T-helper 1 cell (primary cell): Measurements from ENCODE around the gene IL6R.

Experiments
- DNase-seq, 5 donors: peaks; one replicate each; pipeline ENCODE4 v3.0.0-alpha.2; 2012 to 2020

IL6R gene

DNA sequence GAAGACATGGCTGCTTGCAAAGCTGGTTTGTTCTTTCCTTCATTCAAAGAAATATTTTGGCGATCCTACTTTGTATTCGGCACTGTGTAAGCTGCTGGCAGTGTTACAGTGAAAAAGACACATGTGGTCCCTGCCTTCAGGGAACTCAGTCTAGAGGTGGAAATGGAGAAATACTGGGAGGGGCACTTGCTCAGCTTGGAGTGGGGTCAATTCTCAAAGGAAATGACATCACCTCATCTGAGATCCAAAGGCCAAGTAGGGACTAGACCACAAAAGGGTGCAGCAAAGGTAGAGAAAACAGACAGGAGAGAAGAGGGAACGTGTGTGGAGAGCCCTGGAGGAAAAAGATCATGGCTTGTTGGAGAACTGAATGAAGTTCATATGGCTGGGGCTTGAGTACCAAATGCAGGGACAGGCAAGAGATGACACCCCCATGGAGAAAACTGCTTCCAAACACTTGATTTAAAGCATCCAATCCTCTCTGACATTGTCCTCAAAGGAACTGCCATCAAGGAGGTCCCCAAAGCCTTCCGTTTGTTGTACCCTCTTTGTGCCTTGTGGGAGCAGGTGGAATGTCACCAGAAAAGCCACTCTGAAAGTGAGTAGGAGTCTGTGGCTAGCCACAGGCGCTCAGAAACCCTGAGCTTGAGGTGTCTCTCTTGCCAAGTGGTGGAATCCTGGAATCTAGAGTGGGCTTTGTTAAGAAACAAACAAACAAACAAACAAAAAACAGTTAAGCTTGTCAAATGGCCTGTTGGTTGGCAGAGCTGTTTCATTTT lies 48.6 kb downstream of the IL6R start:
- DNase-seq: no peak

DNA sequence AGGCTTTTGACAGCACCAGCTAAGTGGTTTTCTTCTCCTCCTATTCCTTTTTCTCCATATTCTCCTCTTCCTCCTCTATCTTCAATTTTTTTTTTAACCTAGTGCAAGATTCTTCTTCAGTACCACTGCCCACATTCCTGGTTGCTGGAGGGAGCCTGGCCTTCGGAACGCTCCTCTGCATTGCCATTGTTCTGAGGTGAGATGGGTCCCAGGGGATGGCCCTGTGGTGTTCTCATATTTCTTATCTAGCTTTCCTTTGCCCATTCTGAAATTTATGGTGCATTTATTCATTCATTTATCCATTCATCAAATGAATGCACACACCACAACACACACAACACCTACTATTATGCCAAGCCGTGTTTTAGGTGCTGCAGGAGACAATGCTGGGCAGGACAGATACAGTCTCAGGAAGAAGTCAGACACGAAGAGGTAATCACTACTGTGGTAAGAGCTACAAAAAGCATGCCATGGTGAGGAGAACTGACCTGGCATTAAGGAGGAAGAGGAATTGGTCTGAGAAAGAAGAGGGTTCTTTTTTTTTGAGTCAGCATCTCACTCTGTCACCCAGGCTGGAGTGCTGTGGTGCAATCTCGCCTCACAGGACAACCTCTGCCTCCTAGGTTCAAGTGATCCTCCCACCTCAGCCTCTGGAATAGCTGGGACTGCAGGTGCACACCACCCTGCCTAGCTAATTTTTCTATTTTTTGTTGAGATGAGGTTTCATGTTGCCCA lies 49.4 kb downstream of the IL6R start:
- DNase-seq: no peak

GRCh38 chr1:154456631-154457030 lies 51.5 kb downstream of the IL6R start:
- no peak for DNase-seq

- DNase-seq: no peak
Measured at GRCh38 chr1:154459080-154459479, 53.9 kb downstream of the IL6R start.

DNA sequence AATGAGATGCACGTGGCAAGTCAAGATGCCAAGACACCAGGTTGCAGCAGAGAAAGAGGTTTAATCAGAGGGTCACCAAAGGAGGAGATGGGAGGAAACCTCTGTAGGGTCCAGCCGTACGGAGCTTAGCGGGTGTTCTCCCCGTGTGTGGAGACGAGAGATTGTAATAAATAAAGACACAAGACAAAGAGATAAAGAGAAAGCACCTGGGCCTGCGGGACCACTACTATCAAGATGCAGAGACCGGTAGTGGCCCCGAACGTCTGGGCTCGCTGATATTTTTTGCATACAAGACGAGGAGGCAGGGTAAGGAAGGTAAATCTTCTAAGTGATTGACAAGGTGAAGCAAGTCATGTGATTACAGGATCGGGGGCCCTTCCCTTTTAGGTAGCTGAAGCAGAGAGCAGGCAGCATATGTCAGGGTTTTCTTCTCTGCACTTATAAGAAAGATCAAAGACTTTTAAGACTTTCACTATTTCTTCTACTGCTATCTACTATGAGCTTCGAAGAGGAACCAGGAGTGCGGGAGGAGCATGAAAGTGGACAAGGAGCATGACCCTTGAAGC lies 55.6 kb downstream of the IL6R start:
- no peak for DNase-seq

- peak; percentile 32 to 92 (median 55) for DNase-seq
Measured at GRCh38 chr1:154463512-154463990, 58.4 kb downstream of the IL6R start.

- DNase-seq: no peak
Measured at GRCh38 chr1:154465621-154466195, 60.6 kb downstream of the IL6R start.

DNA sequence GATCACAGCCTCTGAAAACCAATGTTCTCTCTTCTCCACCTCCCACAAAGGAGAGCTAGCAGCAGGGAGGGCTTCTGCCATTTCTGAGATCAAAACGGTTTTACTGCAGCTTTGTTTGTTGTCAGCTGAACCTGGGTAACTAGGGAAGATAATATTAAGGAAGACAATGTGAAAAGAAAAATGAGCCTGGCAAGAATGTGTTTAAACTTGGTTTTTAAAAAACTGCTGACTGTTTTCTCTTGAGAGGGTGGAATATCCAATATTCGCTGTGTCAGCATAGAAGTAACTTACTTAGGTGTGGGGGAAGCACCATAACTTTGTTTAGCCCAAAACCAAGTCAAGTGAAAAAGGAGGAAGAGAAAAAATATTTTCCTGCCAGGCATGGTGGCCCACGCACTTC lies 61.1 kb downstream of the IL6R start:
- DNase-seq: no peak

GRCh38 chr1:154466921-154467417 lies 61.8 kb downstream of the IL6R start:
- no peak for DNase-seq

GRCh38 chr1:154467434-154468102 lies 62.4 kb downstream of the IL6R start:
- peak in 2 of 5 donors; percentile 24 to 49 for DNase-seq

- no peak for DNase-seq
Measured at GRCh38 chr1:154468535-154469250, 63.5 kb downstream of the IL6R start.

- no peak for DNase-seq
Measured at GRCh38 chr1:154469844-154470560, 64.9 kb downstream of the IL6R start.

GRCh38 chr1:154471304-154471703 lies 66.2 kb downstream of the IL6R start:
- no peak for DNase-seq

DNA sequence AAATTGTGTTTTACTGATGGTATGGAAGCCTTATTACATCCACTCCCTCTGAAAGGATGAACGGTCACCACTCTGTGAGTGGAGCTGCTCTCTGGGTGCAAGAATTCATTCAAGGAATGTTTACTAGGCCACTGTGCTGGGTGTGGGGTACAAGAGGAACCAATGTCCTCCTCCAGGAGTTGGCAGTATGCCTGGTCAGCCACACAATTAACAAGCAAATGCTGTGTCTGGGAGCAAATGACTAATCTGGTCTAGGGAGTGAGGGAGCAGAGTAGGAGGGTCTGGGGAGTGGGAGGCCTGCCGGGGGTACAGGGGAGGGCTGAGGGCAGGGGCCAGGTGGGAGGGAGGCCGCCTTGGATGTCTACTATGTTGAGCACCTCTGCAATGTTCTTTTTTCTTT lies 69.7 kb downstream of the IL6R start:
- no peak for DNase-seq

GRCh38 chr1:154476791-154477190 lies 71.6 kb downstream of the IL6R start:
- no peak for DNase-seq

DNA sequence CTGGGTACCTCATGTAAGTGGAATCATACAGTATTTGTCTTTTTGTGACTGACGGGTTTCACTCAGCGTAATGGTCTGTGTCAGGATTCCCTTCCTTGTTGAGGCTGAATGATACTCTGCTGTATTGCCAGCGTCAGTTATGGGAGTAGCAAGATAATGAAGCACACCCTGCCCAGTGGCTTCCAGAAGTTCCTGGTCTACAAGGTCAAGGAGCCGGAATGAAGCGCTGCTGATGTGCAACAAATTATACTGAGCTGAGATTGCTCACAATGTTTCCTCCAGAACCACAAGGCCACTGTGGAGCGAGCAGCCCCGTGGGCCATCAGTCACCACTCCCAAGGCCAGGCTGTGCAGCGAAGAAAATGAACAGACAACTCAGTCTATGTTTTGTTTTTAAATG lies 72.9 kb downstream of the IL6R start:
- DNase-seq: no peak

- peak in 1 of 5 donors; percentile 56 for DNase-seq
Measured at GRCh38 chr1:154478639-154479038, 73.5 kb downstream of the IL6R start.

DNA sequence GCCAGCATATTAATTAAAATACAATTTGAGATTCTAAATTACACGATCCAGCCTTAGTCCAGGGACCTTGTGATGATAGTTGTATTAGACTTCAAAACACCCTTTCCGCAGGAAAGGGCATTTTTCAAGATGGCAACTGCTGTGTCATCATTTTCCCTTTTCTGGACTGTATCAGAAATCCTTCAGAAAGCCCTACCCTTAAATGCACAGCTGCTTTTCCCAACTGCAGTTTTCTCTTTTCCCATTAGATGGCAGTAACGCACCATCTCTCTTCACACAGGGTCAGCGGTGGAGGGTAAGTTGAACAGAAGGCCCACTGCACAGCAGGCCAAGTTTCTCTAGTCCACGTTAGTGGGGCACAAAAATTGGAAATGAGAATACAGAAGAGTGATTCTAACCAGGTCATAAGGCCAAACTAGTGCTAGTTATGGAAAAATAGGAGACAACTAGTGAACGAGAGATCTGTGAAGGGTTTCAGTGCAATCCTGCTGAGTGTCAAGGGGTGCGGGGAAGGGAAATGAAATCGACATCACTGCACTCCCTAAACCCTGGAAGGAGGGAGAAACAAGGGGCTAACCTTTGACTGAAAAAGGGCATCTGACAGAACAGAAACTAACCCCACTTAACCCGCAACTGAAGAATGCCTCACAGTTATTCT lies 74.8 kb downstream of the IL6R start:
- DNase-seq: peak in 4 of 5 donors; percentile 9 to 73 (median 46)

DNA sequence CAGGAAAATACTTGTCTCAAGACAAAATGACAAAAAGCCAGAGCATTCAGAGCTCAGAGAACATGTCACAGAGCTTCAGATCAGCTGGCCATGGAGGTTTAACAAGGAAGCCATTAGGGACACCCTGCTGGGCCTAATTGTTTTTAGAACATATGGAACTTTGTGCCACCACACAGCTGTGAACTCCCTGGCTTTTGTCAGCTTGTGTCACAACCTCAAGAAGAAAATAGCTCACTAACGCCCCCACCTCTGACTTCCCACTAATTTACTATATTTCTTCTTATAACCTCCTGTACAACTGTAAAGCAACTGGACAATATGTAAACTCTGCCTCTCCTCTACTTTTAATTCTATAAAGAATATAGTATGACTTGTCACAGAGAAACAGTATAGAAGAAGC lies 75.9 kb downstream of the IL6R start:
- DNase-seq: no peak

GRCh38 chr1:154483941-154484803 lies 79.0 kb downstream of the IL6R start:
- DNase-seq: no peak
